CD4-positive, alpha-beta T cell treated with Interleukin-17A for 1 hour (primary cell): Measurements from ENCODE around the gene CISD2.
"Not testable (repeated sequence)": the region's sequence is repeated elsewhere in the genome, so short reads cannot be mapped to it uniquely, and the experiment has no call there.

Experiments used
- DNase-seq: peaks from one replicate; pipeline ENCODE4 v3.0.0-alpha.2; 2020

The CISD2 gene

DNA sequence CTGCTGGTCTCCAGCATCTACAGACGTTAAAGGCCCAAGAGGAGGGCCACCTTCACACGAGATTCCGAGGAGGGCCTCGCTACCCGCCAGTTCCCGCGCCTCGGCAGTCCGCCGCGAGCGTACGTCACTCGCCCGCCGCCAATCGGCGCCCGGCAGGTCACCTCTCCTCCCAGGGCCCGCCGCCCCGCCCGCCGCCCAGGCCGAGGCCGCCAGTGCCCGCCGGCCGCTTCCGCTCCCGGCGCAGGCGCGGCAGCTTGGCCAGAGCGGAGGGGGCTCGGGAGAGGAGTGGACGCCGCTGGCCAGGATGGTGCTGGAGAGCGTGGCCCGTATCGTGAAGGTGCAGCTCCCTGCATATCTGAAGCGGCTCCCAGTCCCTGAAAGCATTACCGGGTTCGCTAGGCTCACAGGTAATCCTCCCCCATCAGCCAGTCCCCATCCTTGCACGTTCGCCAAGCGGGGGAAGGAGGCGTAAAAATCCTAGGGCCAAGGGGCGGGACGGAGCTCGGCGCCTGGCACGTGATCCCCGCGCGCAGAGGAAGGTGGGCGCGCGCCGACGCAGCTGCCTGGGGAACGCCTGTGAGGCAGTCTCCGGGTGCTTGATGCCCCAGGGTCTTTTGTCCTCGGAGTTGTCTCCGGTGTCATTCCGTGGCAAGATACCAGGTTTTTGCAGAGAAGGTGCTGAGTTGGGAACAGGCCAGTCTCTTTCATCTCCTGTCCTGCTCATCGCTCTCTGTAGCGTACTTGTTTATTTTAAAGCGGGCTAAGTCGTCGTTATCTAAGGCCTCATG lies at the start of gene CISD2:
CISD2 (plus strand) TSS at position 212 of the 788 bp plus-strand sequence; CDS start at position 305, 93 bp downstream.
- peak; percentile 92 for DNase-seq

- not testable (repeated sequence) for DNase-seq
These were observed 49.7 kb upstream of the CISD2 start for GRCh38 chr4:102819100-102819499.

DNA sequence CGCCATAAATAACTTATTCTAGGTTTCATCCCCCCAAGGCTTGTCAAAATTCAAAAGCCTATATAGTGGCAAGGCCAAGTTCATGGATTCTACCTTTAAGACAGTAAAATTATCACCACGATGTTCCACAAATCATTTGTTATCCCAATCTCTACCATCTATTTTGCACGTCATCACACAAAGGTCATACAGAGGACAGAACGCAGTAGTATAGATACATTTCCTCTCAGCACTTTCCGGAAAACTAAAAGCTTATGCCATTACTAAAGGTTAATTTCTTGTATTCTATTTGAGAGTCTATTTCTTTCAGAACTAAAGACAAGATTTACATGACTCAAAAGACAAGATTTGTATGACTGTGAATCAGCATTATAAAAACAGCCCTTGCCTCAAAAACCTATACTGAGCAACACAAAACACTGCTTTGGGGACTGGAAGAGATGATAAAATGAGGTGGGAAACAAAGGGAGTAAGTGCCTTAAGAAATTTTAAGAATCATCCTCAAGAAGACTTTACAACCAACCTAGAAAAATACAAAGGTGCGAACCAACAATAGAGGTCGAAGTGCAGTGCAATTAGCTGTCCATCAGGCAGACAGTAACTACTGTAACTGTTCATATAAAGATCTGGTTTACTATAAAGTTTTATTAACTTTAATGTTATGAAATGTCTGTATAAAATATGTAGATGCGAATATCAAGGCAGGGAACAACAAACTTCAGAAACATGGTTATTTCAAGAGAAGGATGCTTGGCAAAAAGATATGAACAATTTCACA lies 49.0 kb upstream of the CISD2 start:
- peak; percentile 81 for DNase-seq

GRCh38 chr4:102823464-102823863 lies 45.3 kb upstream of the CISD2 start:
- no peak for DNase-seq

DNA sequence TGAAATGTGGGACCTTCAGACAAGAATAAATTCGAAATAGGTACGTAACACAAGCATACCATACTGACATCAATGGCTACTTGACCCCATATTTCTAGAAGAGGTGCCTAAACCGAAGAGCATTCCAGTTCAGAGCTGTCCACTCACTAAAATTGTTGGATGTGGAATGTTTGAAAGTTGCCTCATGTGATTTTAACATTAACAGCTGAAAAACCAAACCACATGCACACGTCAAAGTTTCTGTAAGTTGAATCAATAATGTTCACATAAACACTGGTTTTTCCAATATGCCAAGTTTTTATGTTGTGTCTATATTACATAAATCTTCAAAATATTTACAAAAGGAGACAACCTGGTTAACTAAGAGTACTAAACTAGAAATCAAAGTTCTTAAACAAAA lies 44.9 kb upstream of the CISD2 start:
- no peak for DNase-seq

GRCh38 chr4:102824398-102824797 lies 44.4 kb upstream of the CISD2 start:
- no peak for DNase-seq

DNA sequence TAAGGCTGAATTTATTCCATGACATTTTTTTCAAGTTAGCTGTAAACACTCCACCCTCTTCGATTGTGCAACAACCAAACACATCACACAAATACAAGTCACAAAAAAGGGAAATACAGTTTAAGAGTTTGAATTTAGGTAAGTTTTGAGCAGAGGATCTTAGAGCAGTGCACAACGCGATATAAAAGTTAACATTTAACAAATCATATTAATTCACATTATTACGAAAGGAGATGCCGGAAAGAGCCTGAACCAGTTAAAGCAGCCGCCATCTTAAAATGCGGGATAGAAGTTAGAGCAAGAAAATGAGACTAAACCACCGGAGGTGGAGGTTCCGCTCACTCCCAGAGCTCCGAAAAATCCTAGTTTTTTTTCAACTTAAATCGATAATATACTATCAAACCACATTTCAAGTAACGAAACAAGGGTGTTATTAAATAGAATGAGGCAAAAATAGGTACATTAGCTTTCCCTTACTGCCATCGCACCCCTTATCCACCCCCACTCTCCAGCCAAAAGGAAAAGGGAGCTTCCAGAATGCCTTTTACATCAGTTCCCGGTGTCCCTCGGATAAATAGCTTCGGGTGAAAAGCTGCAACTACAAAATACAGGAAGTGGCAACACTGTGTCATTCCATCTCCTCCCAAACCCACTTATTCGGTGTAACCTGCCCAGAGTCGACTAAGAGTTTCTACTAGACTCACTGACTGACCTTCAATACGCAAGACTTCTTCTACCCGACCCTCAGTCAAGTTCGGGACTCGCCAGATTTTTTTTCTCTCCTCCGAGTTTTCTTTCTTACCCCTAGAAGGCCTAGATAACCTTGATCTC lies 43.3 kb upstream of the CISD2 start:
- DNase-seq: peak; percentile 62

GRCh38 chr4:102826105-102826889 lies 42.5 kb upstream of the CISD2 start:
- DNase-seq: no peak

DNA sequence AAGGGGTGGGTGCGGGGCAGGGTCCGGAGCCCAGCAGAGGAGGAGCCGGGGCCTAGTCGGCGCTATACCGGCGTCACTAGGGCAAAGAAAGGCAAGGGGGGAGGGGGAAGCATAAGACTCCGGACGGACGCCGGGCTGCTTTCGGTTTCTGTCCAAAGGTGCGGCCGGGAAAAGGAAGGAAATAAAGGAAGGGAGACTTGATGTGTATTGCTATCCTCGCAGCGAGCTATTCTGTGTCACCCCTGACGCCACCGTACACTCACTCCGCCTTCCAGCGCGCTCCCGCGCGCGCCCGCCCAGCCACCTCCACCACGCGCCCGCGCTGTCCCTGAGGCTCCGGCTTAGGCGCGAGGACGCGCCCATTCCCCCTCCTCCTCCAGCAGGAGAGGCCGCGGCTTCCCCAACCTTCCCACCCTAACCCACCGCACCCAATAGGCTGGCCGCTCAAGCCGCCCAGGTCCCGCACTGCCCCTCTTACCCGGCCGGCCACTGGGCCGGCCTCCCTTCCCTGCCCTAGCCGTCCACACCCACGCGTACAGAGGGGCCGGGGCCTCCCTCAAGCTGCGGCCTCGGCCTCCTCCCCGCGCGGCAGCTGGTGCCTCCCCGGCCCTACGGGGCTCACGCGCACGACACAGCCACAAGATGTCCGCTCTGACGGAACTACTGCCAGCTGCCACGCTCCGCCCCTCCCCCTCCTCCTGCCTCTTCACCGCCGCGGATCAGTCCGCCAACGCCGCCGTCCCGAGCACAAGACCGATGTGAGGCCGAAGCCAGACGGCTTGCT lies 41.7 kb upstream of the CISD2 start, which contains the start of gene UBE2D3:
UBE2D3 (minus strand) TSS at position 662 of the 784 bp plus-strand sequence. CDS start 1,043 bp downstream, outside the sequence.
- DNase-seq: peak; percentile 96

DNA sequence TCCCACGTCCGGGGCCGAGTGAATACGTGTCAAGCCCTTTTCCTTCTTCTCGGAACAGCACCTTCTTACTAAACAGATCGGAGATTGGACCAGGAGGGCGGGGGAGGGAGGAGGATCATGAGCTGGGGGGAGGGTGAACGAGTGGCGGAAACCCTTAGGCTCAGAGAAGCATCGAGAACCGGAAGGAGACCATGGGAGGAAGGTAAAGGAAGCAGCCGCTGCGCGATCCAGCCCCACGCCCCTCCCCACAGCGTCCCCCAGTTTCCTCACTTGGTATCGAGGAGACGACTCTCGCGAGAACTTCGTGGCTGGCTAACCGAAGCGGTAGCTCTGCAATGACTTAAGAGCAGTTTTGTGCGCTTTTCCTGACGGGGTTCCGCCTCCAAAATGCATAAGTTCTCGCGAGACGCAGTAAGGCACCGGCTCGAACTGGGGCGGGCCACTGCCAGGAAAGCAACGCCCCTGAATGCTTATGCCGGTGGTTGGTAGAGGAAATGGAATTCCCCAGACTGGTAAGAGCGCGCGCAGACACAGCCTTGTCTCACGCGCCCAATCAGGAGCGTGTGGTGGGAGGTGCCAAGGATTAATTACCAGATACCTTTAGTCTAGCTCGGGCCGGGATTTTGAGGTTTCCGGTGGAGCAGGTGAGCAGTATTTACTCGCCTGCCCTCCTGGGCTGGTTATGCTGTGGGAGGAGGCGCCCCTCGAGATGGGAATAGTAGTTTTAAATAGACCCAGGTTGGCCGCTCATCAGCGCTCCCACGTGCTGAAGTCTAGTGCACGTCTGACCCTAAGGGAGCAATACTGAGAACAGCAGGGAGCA lies 40.9 kb upstream of the CISD2 start:
- DNase-seq: peak; percentile 100

DNA sequence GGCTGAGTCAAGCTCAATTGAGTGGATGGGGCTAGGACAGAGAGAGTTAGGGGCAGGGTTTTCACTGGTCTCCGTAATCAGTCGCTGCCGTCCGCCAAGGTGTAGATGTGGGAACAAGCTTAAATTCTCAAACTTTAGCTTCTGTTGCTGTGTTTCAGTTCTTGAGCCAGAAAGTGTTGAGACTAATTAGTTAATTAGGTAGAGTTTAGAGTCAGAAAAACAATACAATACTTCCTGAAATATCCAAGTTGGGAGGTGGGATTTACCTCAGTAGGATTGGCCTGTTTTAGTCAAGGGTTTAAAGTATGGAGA lies 40.3 kb upstream of the CISD2 start:
- DNase-seq: no peak

DNA sequence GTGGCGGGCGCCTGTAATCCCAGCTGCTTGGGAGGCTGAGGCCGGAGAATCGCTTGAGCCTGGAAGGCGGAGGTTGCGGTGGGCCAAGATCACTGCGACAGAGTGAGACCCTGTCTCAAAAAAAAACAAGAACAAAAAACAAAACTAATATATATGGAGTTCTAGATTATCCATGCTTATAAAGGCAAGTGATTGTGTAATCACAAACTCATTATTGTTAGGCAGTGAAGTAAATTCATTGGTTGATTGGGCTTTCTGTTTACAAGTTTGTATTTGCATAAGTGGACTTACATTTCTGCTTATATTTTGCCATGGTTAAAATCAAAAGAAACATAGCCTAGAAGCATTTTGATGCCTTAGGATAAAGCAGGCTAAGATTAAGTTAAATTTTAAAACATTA lies 39.0 kb upstream of the CISD2 start:
- no peak for DNase-seq

GRCh38 chr4:102832105-102832504 lies 36.7 kb upstream of the CISD2 start:
- DNase-seq: no peak

DNA sequence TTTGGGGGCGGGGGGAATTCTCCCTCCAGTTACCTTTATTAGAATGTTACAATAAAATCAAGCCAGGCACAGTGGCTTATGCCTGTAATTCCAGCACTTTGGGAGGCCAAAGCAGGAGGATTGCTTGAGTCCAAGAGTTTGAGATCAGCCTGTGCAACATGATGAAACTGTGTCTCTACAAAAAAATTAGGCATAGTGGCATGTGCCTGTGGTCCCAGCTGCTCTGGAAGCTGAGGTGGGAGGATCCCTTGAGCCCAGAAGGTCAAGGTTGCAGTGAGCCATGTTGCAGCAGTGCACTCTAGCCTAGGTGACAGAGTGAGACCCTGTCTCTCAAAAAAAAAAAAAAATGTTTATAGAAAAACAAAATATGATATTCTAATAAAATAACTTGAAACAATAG lies 36.1 kb upstream of the CISD2 start:
- no peak for DNase-seq

DNA sequence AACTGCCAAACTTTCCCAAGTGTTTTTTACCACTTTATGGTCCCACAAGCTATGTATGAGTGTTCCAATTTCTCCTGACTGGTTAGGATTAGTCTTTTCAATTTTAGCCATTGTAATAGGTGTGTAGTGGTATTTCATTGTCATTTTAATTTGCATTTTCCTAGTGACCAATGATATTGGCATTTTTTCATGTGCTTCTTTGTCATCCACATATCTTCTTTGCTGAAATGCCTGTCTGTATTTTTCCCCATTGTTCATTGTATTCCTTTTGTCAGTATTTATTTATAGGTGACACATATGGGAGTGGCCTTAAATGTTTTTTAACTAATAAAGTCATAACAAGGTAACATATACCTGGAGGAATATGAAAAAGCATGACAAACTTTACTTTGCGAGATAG lies 32.2 kb upstream of the CISD2 start:
- no peak for DNase-seq

- no peak for DNase-seq
These were observed 26.4 kb upstream of the CISD2 start for GRCh38 chr4:102842367-102842766.

DNA sequence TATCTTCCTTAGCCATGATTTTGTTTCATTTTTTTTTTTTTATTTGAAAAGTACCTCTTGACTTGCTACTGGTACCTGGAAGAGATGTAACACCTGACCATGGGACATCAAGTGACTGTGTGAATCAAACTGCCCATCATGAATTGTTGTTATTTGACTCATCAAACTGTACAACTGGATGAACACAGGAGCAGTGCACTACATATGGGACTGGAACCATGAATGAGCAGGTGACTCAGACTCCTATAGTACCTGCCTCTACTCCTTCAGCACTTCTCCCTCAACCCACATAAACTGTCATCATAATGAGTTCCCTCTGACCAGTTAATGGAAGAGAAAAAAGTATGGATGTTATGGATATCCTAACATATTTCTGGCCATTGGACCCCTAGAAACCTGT lies 25.5 kb upstream of the CISD2 start:
- DNase-seq: no peak

- DNase-seq: no peak
These were observed 24.9 kb upstream of the CISD2 start for GRCh38 chr4:102843938-102844337.

DNA sequence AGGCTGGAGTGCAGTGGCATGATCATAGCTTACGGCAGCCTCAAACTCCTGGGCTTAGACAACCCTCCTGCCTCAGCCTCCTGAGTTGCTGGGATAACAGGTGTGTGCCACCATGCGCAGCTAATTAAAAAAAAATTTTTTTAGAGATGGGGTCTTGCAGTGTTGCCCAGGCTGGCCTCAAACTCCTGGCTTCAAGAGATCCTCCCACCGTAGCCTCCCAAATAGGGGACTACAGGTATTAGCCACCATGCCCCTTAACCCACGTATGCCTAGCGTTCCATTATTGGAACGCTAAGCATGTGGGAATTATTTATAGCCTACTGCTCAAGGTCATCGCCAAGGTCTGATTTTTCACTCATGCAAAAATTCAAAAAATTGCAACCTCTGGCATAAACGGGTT lies 21.1 kb upstream of the CISD2 start:
- no peak for DNase-seq

- DNase-seq: no peak
These were observed 19.1 kb upstream of the CISD2 start for GRCh38 chr4:102849579-102850104.

DNA sequence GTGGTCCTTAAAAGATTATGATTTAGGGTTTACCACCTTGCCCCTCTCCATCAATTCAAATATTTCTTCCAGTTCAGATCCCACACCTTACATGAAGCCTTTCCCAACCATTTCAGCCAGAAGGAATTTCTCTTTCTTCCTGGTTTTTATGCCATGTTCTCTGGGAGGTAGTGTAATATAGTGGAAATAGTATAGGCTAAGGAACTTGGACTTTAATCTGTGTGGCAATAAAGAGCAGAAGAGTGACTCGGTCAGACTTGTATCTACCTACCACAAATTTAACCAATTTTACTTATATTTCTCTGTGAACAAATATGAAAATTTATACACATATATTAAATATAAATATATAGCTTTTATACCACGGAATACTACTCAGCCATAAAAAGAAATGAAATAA lies 18.4 kb upstream of the CISD2 start:
- no peak for DNase-seq
